OCI-LY7 (cell line): ENCODE results near the gene CAPNS1. TPM values are rescaled to one million over a fixed set of nuclear protein-coding genes. Genes with fewer than 3 reads are reported as not detected.
"Not testable (repeated sequence)": the region's sequence is repeated elsewhere in the genome, so short reads cannot be mapped to it uniquely, and the experiment has no call there.

ENCODE experiments used
- BruUV-seq: library from RNA; stranded (reverse); fragments of 400-500 nt; replicated peaks from 2 replicates; lab custom pipeline; 2021; lab: Mats Ljungman, UMichigan
- CTCF ChIA-PET: fragments of 300-600 bp; sonication (Branson Sonifier 250); formaldehyde crosslinking; loops from one replicate; lab custom pipeline; 2022; ENCODE audit warnings: antibody characterized with exemption; ENCODE audit not compliant: unreplicated experiment; lab: Charles Lee
- POLR2A ChIA-PET: fragments of 300-600 bp; sonication (Branson Sonifier 250); formaldehyde crosslinking; loops from one replicate; lab custom pipeline; 2022; ENCODE audit warnings: antibody characterized with exemption; lab: Charles Lee
- DNase-seq: peaks from one replicate; pipeline ENCODE4 v3.0.0-alpha.2; 2015; ENCODE audit warnings: low spot score
- H2AFZ ChIP-seq: fragments of 200-600 bp; sonication (generic), shearing (Covaris generic); 2 replicates; pipeline ENCODE4 v1.6.1; 2014; ENCODE audit warnings: mild to moderate bottlenecking, antibody characterized with exemption, low read length, moderate library complexity
- H3K27ac ChIP-seq: fragments of 200-600 bp; sonication (generic); 2 replicates; pipeline ENCODE4 v1.5.1; 2014; ENCODE audit warnings: mixed run types, low read depth, mild to moderate bottlenecking, moderate library complexity, low read length, inconsistent platforms; ENCODE audit not compliant: poor library complexity, severe bottlenecking
- H3K36me3 ChIP-seq: fragments of 200-600 bp; sonication (generic); 2 replicates; pipeline ENCODE4 v1.6.1; 2014; ENCODE audit warnings: mild to moderate bottlenecking, antibody characterized with exemption, low read length, moderate library complexity, mixed read lengths; ENCODE audit not compliant: insufficient read depth
- H3K4me1 ChIP-seq: fragments of 200-600 bp; sonication (generic); 2 replicates; pipeline ENCODE4 v1.5.1; 2014; ENCODE audit warnings: mild to moderate bottlenecking, low read length; ENCODE audit not compliant: insufficient read depth, poor library complexity, severe bottlenecking
- H3K4me2 ChIP-seq: fragments of 200-600 bp; sonication (generic); 2 replicates; pipeline ENCODE4 v1.6.1; 2014; ENCODE audit warnings: mild to moderate bottlenecking, low read length
- H3K4me3 ChIP-seq: fragments of 200-600 bp; sonication (generic); 2 replicates; pipeline ENCODE4 v1.5.1; 2014; ENCODE audit warnings: mild to moderate bottlenecking, low read depth, low read length; ENCODE audit not compliant: poor library complexity, severe bottlenecking
- H3K79me2 ChIP-seq: fragments of 200-600 bp; sonication (generic); 2 replicates; pipeline ENCODE4 v1.6.1; 2016; ENCODE audit warnings: low read depth, mild to moderate bottlenecking, low read length, moderate library complexity, mixed read lengths; ENCODE audit not compliant: insufficient read depth
- H3K9me2 ChIP-seq: fragments of 200-600 bp; sonication (generic); 2 replicates; pipeline ENCODE4 v1.6.1; 2016; ENCODE audit warnings: mild to moderate bottlenecking, low read length, mixed read lengths; ENCODE audit not compliant: insufficient read depth
- H3K9me3 ChIP-seq: fragments of 200-600 bp; sonication (generic); 2 replicates; pipeline ENCODE4 v1.6.1; 2014; ENCODE audit warnings: mild to moderate bottlenecking, mixed run types, low read length, mixed read lengths
- H4K20me1 ChIP-seq: fragments of 200-600 bp; sonication (generic); 2 replicates; pipeline ENCODE4 v1.6.1; 2014; ENCODE audit warnings: mild to moderate bottlenecking, antibody characterized with exemption, low read length, moderate library complexity, mixed read lengths; ENCODE audit not compliant: insufficient read depth
- EZH2phosphoT487 ChIP-seq: fragments of 200-600 bp; sonication (generic); IDR thresholded peaks from 2 replicates; pipeline ENCODE4 v1.6.1; 2018; ENCODE audit warnings: low read depth, borderline replicate concordance, mild to moderate bottlenecking, mixed run types, antibody characterized with exemption, low read length, moderate library complexity, mixed read lengths
- intact Hi-C: fragments of 100-400 bp; cut with micrococcal nuclease; formaldehyde crosslinking; loops from one replicate; pipeline ENCODE4 v1.10.0; 2022; ENCODE audit not compliant: unreplicated experiment
- total RNA-seq, 2 experiments: library from RNA; depleted of rRNA in 1 of 2; stranded (reverse); fragments of >200 nt in 1 of 2; shearing (Covaris generic) in 1 of 2; gene quantifications; 2 replicates each; pipeline ENCODE4 v1.2.3, GENCODE V29; 2014 to 2022
- TF ChIP-seq, protein P1 (sequence below): fragments of 200-600 bp; sonication (generic); conservative IDR thresholded peaks from 2 replicates; pipeline ENCODE4 v1.5.1; 2014; ENCODE audit warnings: mild to moderate bottlenecking, antibody characterized with exemption, low read length, moderate library complexity, mixed read lengths

Gene CAPNS1
- total RNA-seq, 2 experiments from 2014 or later, result 166 to 339 TPM

DNA sequence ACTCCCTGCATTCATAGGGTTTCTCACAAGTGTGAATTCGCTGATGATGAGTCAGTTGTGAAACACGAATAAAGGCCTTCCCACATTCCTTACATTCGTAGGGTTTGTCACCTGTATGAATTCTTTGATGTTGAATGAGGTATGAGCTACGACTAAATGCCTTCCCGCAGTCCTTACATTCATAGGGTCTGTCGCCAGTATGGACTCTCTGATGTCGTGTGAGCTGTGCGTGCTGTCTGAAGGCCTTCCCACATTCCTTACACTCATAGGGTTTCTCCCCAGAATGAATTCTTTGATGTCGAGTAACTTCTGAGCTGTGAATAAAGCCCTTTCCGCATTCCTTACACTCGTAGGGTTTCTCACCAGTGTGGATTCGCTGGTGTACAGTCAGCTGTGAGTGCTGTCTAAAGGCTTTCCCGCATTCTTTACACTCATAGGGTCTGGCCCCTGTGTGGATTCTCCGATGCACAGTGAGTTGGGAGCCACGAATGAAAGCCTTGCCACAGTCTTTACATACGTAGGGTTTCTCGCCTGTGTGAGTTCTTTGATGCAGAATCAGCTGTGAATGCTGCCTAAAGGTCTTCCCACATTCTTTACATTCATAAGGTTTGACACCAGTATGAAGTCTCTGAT is 42.9 kb downstream of the CAPNS1 start:
- TF ChIP-seq, protein P1, sequence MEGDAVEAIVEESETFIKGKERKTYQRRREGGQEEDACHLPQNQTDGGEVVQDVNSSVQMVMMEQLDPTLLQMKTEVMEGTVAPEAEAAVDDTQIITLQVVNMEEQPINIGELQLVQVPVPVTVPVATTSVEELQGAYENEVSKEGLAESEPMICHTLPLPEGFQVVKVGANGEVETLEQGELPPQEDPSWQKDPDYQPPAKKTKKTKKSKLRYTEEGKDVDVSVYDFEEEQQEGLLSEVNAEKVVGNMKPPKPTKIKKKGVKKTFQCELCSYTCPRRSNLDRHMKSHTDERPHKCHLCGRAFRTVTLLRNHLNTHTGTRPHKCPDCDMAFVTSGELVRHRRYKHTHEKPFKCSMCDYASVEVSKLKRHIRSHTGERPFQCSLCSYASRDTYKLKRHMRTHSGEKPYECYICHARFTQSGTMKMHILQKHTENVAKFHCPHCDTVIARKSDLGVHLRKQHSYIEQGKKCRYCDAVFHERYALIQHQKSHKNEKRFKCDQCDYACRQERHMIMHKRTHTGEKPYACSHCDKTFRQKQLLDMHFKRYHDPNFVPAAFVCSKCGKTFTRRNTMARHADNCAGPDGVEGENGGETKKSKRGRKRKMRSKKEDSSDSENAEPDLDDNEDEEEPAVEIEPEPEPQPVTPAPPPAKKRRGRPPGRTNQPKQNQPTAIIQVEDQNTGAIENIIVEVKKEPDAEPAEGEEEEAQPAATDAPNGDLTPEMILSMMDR, result no peak
- no peak for TF ChIP-seq EZH2phosphoT487
- no peaks in the 10 kb centered on the region for H3K9me3 ChIP-seq
- no peak overlapping the region for H3K4me3 ChIP-seq
- H3K79me2 ChIP-seq, result no peaks in the 10 kb centered on the region
- H3K4me2 ChIP-seq, result no peak overlapping the region
- H3K9me2 ChIP-seq, result no peaks in the 10 kb centered on the region
- ChIA-PET CTCF (no interaction called here), POLR2A (no interaction called here)
- H3K36me3 ChIP-seq, result no peaks in the 10 kb centered on the region
- BruUV-seq, result no TSS peak
- H2AFZ ChIP-seq, result no peak overlapping the region
- H3K27ac ChIP-seq, result no peak overlapping the region
- DNase-seq, result no peak
- H3K4me1 ChIP-seq, result no peaks in the 10 kb centered on the region
- no peaks in the 10 kb centered on the region for H4K20me1 ChIP-seq
- intact Hi-C loops, result no loop called here

DNA sequence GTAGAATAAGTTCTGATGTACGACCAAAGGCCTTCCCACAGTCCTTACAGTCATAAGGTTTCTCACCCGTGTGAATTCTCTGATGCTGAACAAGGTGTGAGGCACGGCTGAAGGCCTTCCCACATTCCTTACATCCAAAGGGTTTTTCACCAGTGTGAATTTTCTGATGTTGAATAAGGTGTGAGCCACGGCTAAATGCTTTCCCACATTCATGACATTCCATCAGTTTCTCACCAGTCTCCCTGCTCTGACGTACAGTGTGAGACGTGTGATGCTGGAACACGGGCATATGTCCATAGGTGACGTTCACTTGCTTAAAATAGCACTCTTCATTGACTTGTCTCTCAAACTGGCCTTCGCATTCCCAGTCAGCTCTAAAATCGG is 43.4 kb downstream of the CAPNS1 start:
- no peak overlapping the region for H3K4me2 ChIP-seq
- no TSS peak for BruUV-seq
- no peaks in the 10 kb centered on the region for H3K9me2 ChIP-seq
- intact Hi-C loops, result no loop called here
- no peaks in the 10 kb centered on the region for H3K79me2 ChIP-seq
- CTCF ChIA-PET, result no interaction called here
- POLR2A ChIA-PET, result interaction anchor here (0.6 kb wide), 1 partner anchor 11 kb away, joined by 3 read pairs; no protein-coding TSS in a partner anchor
- H3K4me1 ChIP-seq, result no peaks in the 10 kb centered on the region
- H3K27ac ChIP-seq, result no peak overlapping the region
- H3K9me3 ChIP-seq, result no peaks in the 10 kb centered on the region
- no peak for DNase-seq
- no peaks in the 10 kb centered on the region for H4K20me1 ChIP-seq
- no peak for TF ChIP-seq EZH2phosphoT487
- TF ChIP-seq, protein P1, result no peak
- H3K36me3 ChIP-seq, result no peaks in the 10 kb centered on the region
- H3K4me3 ChIP-seq, result no peak overlapping the region
- no peak overlapping the region for H2AFZ ChIP-seq

DNA sequence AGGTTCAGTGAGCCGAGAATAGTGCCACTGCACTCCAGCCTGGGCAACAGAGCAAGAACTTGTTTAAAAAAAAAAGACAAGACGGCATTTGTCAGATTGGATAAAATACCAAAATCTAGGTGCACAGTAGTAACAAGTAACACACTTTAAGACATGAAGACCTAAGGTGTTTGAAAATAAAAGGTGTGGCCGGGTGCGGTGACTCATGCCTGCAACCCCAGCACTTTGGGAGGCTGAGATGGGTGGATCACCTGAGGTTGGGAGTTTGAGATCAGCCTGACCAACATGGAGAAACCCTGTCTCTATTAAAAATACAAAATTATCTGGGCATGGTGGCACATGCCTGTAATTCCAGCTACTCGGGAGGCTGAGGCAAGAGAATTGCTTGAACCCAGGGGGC is 46.9 kb downstream of the CAPNS1 start:
- DNase-seq, H3K36me3 ChIP-seq, BruUV-seq, H3K4me2 ChIP-seq, intact Hi-C loops, H3K9me2 ChIP-seq, H3K4me3 ChIP-seq, H3K27ac ChIP-seq, CTCF ChIA-PET, H3K4me1 ChIP-seq, H4K20me1 ChIP-seq, H3K9me3 ChIP-seq, H3K79me2 ChIP-seq, H2AFZ ChIP-seq: not testable (repeated sequence)
- POLR2A ChIA-PET, result interaction anchor here (0.7 kb wide), 1 partner anchor 23 kb away, joined by 3 read pairs; no protein-coding TSS in a partner anchor
